Astrocyte of the spinal cord (primary cell): ENCODE data around the gene KRTAP10-10.
"Not testable (repeated sequence)": the region's sequence is repeated elsewhere in the genome, so short reads cannot be mapped to it uniquely, and the experiment has no call there.

Experiments used
- DNase-seq: peaks from one replicate; pipeline ENCODE4 v3.0.0; 2011; ENCODE audit warnings: low read depth, low spot score
- H3K4me3 ChIP-seq: 2 replicates; pipeline ENCODE4 v1.5.1; 2011; ENCODE audit warnings: low read depth, mild to moderate bottlenecking, low read length, moderate library complexity
- CTCF ChIP-seq: IDR thresholded peaks from 2 replicates; pipeline ENCODE4 v1.5.1; 2012; ENCODE audit warnings: low read depth, mild to moderate bottlenecking, low read length, inconsistent platforms
- in situ Hi-C: cut with HindIII; loops from 2 replicates; pipeline ENCODE4 v1.10.0; 2017; ENCODE audit warnings: low sequenced_read_pairs

KRTAP10-10 gene

GRCh38 chr21:44606495-44606894 is 30.7 kb upstream of the KRTAP10-10 start:
- no peak for DNase-seq
- no peak overlapping the region for H3K4me3 ChIP-seq
- TF ChIP-seq CTCF: no peak
- in situ Hi-C loops: no loop called here

- DNase-seq: no peak
- in situ Hi-C loops: no loop called here
- TF ChIP-seq CTCF: no peak
- no peak overlapping the region for H3K4me3 ChIP-seq
Observed at GRCh38 chr21:44609193-44609592, 28.0 kb upstream of the KRTAP10-10 start.

- H3K4me3 ChIP-seq, in situ Hi-C loops, DNase-seq: not testable (repeated sequence)
Observed at GRCh38 chr21:44610157-44610843, 26.9 kb upstream of the KRTAP10-10 start.

GRCh38 chr21:44611551-44611950 is 25.6 kb upstream of the KRTAP10-10 start:
- no peak overlapping the region for H3K4me3 ChIP-seq
- in situ Hi-C loops: no loop called here
- DNase-seq: no peak
- TF ChIP-seq CTCF: no peak

GRCh38 chr21:44612029-44612486 is 25.1 kb upstream of the KRTAP10-10 start, which contains the start of gene KRTAP10-8:
Gene KRTAP10-8, plus strand, starts transcription at chr21:44612079. Its CDS starts 22 bp downstream, at chr21:44612101.
- no peak for TF ChIP-seq CTCF
- in situ Hi-C loops: no loop called here
- no peak for DNase-seq
- no peak within 1 kb of the TSS for H3K4me3 ChIP-seq

- in situ Hi-C loops: no loop called here
- no peak for TF ChIP-seq CTCF
- no peak for DNase-seq
Observed at GRCh38 chr21:44612669-44613229, 24.4 kb upstream of the KRTAP10-10 start.

GRCh38 chr21:44613386-44614155 is 23.6 kb upstream of the KRTAP10-10 start:
- DNase-seq: no peak
- in situ Hi-C loops: no loop called here
- no peak for TF ChIP-seq CTCF
- H3K4me3 ChIP-seq: no peak overlapping the region

More at GRCh38 chr21:44612669-44613229, 24.4 kb upstream of the KRTAP10-10 start:
- no peak overlapping the region for H3K4me3 ChIP-seq
